K562 (cell line): ENCODE data around the gene OR12D2. TPM values are rescaled to one million over a fixed set of nuclear protein-coding genes. Genes with fewer than 3 reads are reported as not detected.

Experiments
- ATAC-seq: fragments of 200-7000 bp; cut with Tn5 transposase; 3 replicates; pipeline ENCODE4 v1.9.1; 2020; ENCODE audit warnings: moderate library complexity
- BruUV-seq: library from RNA; stranded (reverse); fragments of 400-500 nt; replicated peaks from 2 replicates; lab custom pipeline; 2021; lab: Mats Ljungman, UMichigan
- CTCF ChIA-PET: fragments of 300-600 bp; formaldehyde crosslinking; extraction: SDS; loops from one replicate; lab custom pipeline; 2021; ENCODE audit warnings: low intra/inter-chr PET ratio; lab: Yijun Ruan, JAX
- POLR2A ChIA-PET: fragments of 300-600, 350-650 bp; sonication (Branson Sonifier 250); formaldehyde crosslinking; extraction: SDS; loops from one replicate; lab custom pipeline; 2021; ENCODE audit warnings: antibody characterized with exemption, inconsistent platforms; lab: Yijun Ruan, JAX
- DNase-seq, 4 experiments: peaks; one replicate each; pipeline versions ENCODE4 v3.0.0 to v3.0.0-alpha.2; 2011 to 2018; ENCODE audit warnings: low spot score in 3 of 4, mixed read lengths in 3 of 4; ENCODE audit errors: extremely low read depth in 1 of 4
- FAIRE-seq: peaks from 2 replicates; lab custom pipeline; 2011; peaks lifted over from hg19 to GRCh38; lab: Jason Lieb, UNC
- H2AFZ ChIP-seq: 2 replicates; pipeline ENCODE4 v1.6.0; 2011; ENCODE audit warnings: low read depth, low read length, control low read depth, inconsistent platforms
- H3K27ac ChIP-seq: fragments of 200-600 bp; 3 replicates; pipeline ENCODE4 v1.8.0; 2011; ENCODE audit warnings: low read depth, mild to moderate bottlenecking, control low read depth, inconsistent platforms, low read length, moderate library complexity, mixed read lengths; ENCODE audit errors: extremely low read depth
- H3K27me3 ChIP-seq, 2 experiments: fragments of 300-600 bp in 1 of 2; 2 replicates in 1 of 2; 3 replicates in 1 of 2; pipeline versions ENCODE4 v1.6.0 to v1.8.0; 2011; ENCODE audit warnings: inconsistent platforms in 2 of 2, low read length in 2 of 2, mild to moderate bottlenecking in 1 of 2, mixed read lengths in 1 of 2, moderate library complexity in 1 of 2; ENCODE audit not compliant: control insufficient read depth in 2 of 2, insufficient read depth in 2 of 2
- H3K36me3 ChIP-seq: fragments of 300-600 bp; 3 replicates; pipeline ENCODE4 v1.8.0; 2011; ENCODE audit warnings: mild to moderate bottlenecking, low read length, inconsistent platforms; ENCODE audit not compliant: control insufficient read depth, insufficient read depth
- H3K4me1 ChIP-seq, 2 experiments: fragments of 200-600 bp in 1 of 2; replicated peaks in 1 of 2; 2 replicates in 1 of 2; 3 replicates in 1 of 2; pipeline versions ENCODE4 v1.5.1 to v1.8.0; 2011; ENCODE audit warnings: inconsistent platforms in 2 of 2, low read length in 2 of 2, mild to moderate bottlenecking in 1 of 2, mixed read lengths in 1 of 2, moderate library complexity in 1 of 2; ENCODE audit not compliant: control insufficient read depth in 2 of 2, insufficient read depth in 2 of 2
- H3K4me2 ChIP-seq: 2 replicates; pipeline ENCODE4 v1.6.1; 2011; ENCODE audit warnings: low read length, control low read depth, inconsistent platforms, mixed read lengths; ENCODE audit not compliant: insufficient read depth
- H3K4me3 ChIP-seq: fragments of 200-600 bp; sonication (generic), shearing (Covaris generic); 2 replicates; pipeline ENCODE4 v1.5.1; 2016; ENCODE audit warnings: control low read depth, inconsistent platforms
- H3K79me2 ChIP-seq: fragments of 200-600 bp; 3 replicates; pipeline ENCODE4 v1.8.0; 2011; ENCODE audit warnings: low read length, inconsistent platforms; ENCODE audit not compliant: control insufficient read depth, insufficient read depth
- H3K9ac ChIP-seq, 2 experiments: 2 replicates each; pipeline versions ENCODE4 v1.6.0 to v1.6.1; 2011; ENCODE audit warnings: low read depth in 2 of 2, low read length in 2 of 2, control low read depth in 1 of 2, inconsistent platforms in 1 of 2, mild to moderate bottlenecking in 1 of 2, mixed read lengths in 1 of 2; ENCODE audit not compliant: insufficient read depth in 1 of 2
- H3K9me1 ChIP-seq: one replicate; pipeline ENCODE4 v1.6.0; 2011; ENCODE audit warnings: inconsistent platforms, mild to moderate bottlenecking, low read length, moderate library complexity; ENCODE audit not compliant: control insufficient read depth, insufficient read depth
- H3K9me3 ChIP-seq: replicated peaks from 2 replicates; pipeline ENCODE4 v1.5.1; 2011; ENCODE audit warnings: low read depth, low read length, inconsistent platforms; ENCODE audit not compliant: control insufficient read depth, insufficient read depth
- H4K20me1 ChIP-seq: replicated peaks from 2 replicates; pipeline ENCODE4 v1.6.1; 2011; ENCODE audit warnings: low read length, inconsistent platforms, mixed read lengths; ENCODE audit not compliant: control insufficient read depth, insufficient read depth
- ATF3 ChIP-seq, 2 experiments: fragments of 450-650 bp in 1 of 2; sonication (generic) in 1 of 2; formaldehyde crosslinking in 1 of 2; IDR thresholded peaks in 1 of 2; conservative IDR thresholded peaks in 1 of 2; 2 replicates each; pipeline versions ENCODE4 v1.6.1 to v1.8.1; 2016 to 2023; ENCODE audit warnings: mild to moderate bottlenecking in 2 of 2, moderate library complexity in 2 of 2, inconsistent platforms in 1 of 2, missing genetic modification reagents in 1 of 2
- CC2D1A ChIP-seq: fragments of 450-650 bp; IDR thresholded peaks from 2 replicates; pipeline ENCODE4 v1.6.1; 2017; ENCODE audit warnings: mild to moderate bottlenecking
- CEBPG ChIP-seq, 3 experiments: fragments of 200-800 bp in 1 of 3; sonication (Bioruptor generic) in 1 of 3; sonication (generic) in 1 of 3; formaldehyde crosslinking in 1 of 3; IDR thresholded peaks in 2 of 3; conservative IDR thresholded peaks in 1 of 3; 2 replicates each; pipeline versions ENCODE4 v1.6.1 to v1.8.0; 2016 to 2022; ENCODE audit warnings: missing compliant biosample characterization in 2 of 3, missing genetic modification characterization in 2 of 3, mild to moderate bottlenecking in 1 of 3, missing genetic modification reagents in 1 of 3
- HEY1 ChIP-seq: fragments of 250-450 bp; sonication (Bioruptor Pico); IDR thresholded peaks from 2 replicates; pipeline ENCODE4 v1.5.0; 2020; ENCODE audit warnings: mild to moderate bottlenecking, moderate library complexity, borderline replicate concordance
- HINFP ChIP-seq: fragments of 450-650 bp; conservative IDR thresholded peaks from 2 replicates; pipeline ENCODE4 v1.6.1; 2016; ENCODE audit warnings: missing genetic modification characterization, low read depth, mild to moderate bottlenecking, control low read depth, missing compliant biosample characterization
- HNRNPLL ChIP-seq: fragments of 200-400 bp; formaldehyde crosslinking; IDR thresholded peaks from 2 replicates; pipeline ENCODE4 v1.6.1; 2017; ENCODE audit warnings: low read length, low read depth, mild to moderate bottlenecking; ENCODE audit not compliant: poor library complexity, severe bottlenecking
- MCM5 ChIP-seq: fragments of 450-650 bp; IDR thresholded peaks from 2 replicates; pipeline ENCODE4 v1.6.1; 2016; ENCODE audit warnings: low read depth
- MTA1 ChIP-seq: fragments of 450-650 bp; IDR thresholded peaks from 2 replicates; pipeline ENCODE4 v1.6.1; 2017; ENCODE audit warnings: borderline replicate concordance
- SRSF1 ChIP-seq: fragments of 200-400 bp; formaldehyde crosslinking; IDR thresholded peaks from 2 replicates; pipeline ENCODE4 v1.6.1; 2017; ENCODE audit warnings: mild to moderate bottlenecking, low read depth, low read length, moderate library complexity
- SRSF3 ChIP-seq: fragments of 200-400 bp; formaldehyde crosslinking; IDR thresholded peaks from 2 replicates; pipeline ENCODE4 v1.6.1; 2016; ENCODE audit warnings: mild to moderate bottlenecking, low read length, moderate library complexity; ENCODE audit not compliant: insufficient read depth
- TARDBP ChIP-seq: fragments of 450-650 bp; IDR thresholded peaks from 2 replicates; pipeline ENCODE4 v1.6.1; 2016
- TEAD2 ChIP-seq: fragments of 450-650 bp; IDR thresholded peaks from 2 replicates; pipeline ENCODE4 v1.6.1; 2016; ENCODE audit warnings: missing genetic modification characterization, control low read depth, missing compliant biosample characterization
- ZNF644 ChIP-seq: fragments of 200-800 bp; sonication (Bioruptor generic); IDR thresholded peaks from 2 replicates; pipeline ENCODE4 v1.6.1; 2016; ENCODE audit warnings: low read depth, missing genetic modification characterization, missing compliant biosample characterization
- ZNF668 ChIP-seq: fragments of 250-450 bp; sonication (Bioruptor Pico); IDR thresholded peaks from 2 replicates; pipeline ENCODE4 v1.8.0; 2022; ENCODE audit warnings: mild to moderate bottlenecking, inconsistent platforms
- WGBS: fragments of 100-300 bp; shearing (Covaris generic); methylation state at CpG from one replicate; pipeline ENCODE4 v1.1.6; 2016; ENCODE audit warnings: low coverage, mixed read lengths; ENCODE audit not compliant: insufficient coverage; ENCODE audit errors: missing lambda C conversion rate; 5-methylcytosine and 5-hydroxymethylcytosine counted together
- in situ Hi-C: fragments of 300-500 bp; cut with MboI; formaldehyde crosslinking; loops from 4 replicates; pipeline ENCODE4 v1.15.0; 2018; ENCODE audit warnings: inconsistent platforms, mixed read lengths
- intact Hi-C: fragments of 100-400 bp; cut with micrococcal nuclease; formaldehyde crosslinking; loops from 2 replicates; pipeline ENCODE4 v1.14.2; 2022
- polyA plus RNA-seq, 8 experiments: library from polyadenylated mRNA; depleted of rRNA in 4 of 8; stranded (reverse) in 5 of 8; unstranded in 3 of 8; fragments of >200 nt; fragmentation: Nextera tagmentation in 2 of 8; fragmentation: Illumina TruSeq in 1 of 8; extraction: Ambion mirVana in 2 of 8; extraction: Trizol in 1 of 8; gene quantifications; 2 replicates each; pipeline versions ENCODE4 v1.2.1 to v1.2.3, GENCODE V29; 2011 to 2014; ENCODE audit warnings: inconsistent platforms in 1 of 8, missing spikeins in 1 of 8
- total RNA-seq, 7 experiments: library from RNA; depleted of rRNA in 6 of 7; stranded (reverse); fragments of >200 nt in 6 of 7; fragmentation: Illumina TruSeq in 2 of 7; extraction: Trizol in 2 of 7; gene quantifications; 2 replicates each; pipeline versions ENCODE4 v1.2.1 to v1.2.3, GENCODE V29; 2011 to 2021; ENCODE audit warnings: low replicate concordance in 1 of 7
- TF ChIP-seq, protein P1 (sequence below): fragments of 450-650 bp; IDR thresholded peaks from 2 replicates; pipeline ENCODE4 v1.6.1; 2016; ENCODE audit warnings: missing biosample characterization, missing genetic modification characterization
- TF ChIP-seq, protein P2 (sequence below): sonication (generic); formaldehyde crosslinking; IDR thresholded peaks from 2 replicates; pipeline ENCODE4 v1.8.0; 2022; ENCODE audit warnings: missing genetic modification reagents, mild to moderate bottlenecking, borderline replicate concordance

OR12D2 gene
- total and polyA plus RNA-seq, 9 of the 15 experiments (the other 6 are each of a cell fraction or from before 2014, with no cell fraction given) = not detected

- H3K9ac ChIP-seq = no peak overlapping the region
- no TSS peak for BruUV-seq
- CTCF ChIA-PET = interaction anchor here (1.6 kb wide), 1 partner anchor 165 kb away, joined by 4 read pairs; no protein-coding TSS in a partner anchor
- H3K4me2 ChIP-seq = no peak overlapping the region
- intact Hi-C loops = no loop called here
- 0% methylated on average over 1 of the region's 1 CpG for WGBS
- no peak overlapping the region for H3K27ac ChIP-seq
- TF ChIP-seq, protein P1, sequence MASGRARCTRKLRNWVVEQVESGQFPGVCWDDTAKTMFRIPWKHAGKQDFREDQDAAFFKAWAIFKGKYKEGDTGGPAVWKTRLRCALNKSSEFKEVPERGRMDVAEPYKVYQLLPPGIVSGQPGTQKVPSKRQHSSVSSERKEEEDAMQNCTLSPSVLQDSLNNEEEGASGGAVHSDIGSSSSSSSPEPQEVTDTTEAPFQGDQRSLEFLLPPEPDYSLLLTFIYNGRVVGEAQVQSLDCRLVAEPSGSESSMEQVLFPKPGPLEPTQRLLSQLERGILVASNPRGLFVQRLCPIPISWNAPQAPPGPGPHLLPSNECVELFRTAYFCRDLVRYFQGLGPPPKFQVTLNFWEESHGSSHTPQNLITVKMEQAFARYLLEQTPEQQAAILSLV (tag) = no peak
- no peak for TF ChIP-seq HEY1 (CRISPR knock-in tag)
- TF ChIP-seq CC2D1A = no peak
- TF ChIP-seq TEAD2 (tag) = no peak
- no peak for TF ChIP-seq MCM5
- TF ChIP-seq ATF3 (IDR thresholded peaks at IDR 0.05) = peak; percentile 48; the same call in 1 of the 2 replicates
- no peak for TF ChIP-seq ATF3 (CRISPR knock-in tag; conservative IDR thresholded peaks at IDR 0.05)
- no peak for TF ChIP-seq MTA1
- no peak for TF ChIP-seq SRSF3
- no peak for TF ChIP-seq ZNF644 (tag)
- TF ChIP-seq SRSF1 = no peak
- no peak for TF ChIP-seq CEBPG (CRISPR knock-in tag; IDR thresholded peaks at IDR 0.05)
- peak; percentile 43 to 82 for TF ChIP-seq CEBPG (tag; conservative IDR thresholded peaks at IDR 0.05 in 1 of 2, IDR thresholded peaks at IDR 0.05 in 1 of 2)
- no peak for TF ChIP-seq HNRNPLL
- TF ChIP-seq, protein P2, sequence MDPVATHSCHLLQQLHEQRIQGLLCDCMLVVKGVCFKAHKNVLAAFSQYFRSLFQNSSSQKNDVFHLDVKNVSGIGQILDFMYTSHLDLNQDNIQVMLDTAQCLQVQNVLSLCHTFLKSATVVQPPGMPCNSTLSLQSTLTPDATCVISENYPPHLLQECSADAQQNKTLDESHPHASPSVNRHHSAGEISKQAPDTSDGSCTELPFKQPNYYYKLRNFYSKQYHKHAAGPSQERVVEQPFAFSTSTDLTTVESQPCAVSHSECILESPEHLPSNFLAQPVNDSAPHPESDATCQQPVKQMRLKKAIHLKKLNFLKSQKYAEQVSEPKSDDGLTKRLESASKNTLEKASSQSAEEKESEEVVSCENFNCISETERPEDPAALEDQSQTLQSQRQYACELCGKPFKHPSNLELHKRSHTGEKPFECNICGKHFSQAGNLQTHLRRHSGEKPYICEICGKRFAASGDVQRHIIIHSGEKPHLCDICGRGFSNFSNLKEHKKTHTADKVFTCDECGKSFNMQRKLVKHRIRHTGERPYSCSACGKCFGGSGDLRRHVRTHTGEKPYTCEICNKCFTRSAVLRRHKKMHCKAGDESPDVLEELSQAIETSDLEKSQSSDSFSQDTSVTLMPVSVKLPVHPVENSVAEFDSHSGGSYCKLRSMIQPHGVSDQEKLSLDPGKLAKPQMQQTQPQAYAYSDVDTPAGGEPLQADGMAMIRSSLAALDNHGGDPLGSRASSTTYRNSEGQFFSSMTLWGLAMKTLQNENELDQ (CRISPR knock-in tag) = no peak
- no peak for TF ChIP-seq ZNF668 (CRISPR knock-in tag)
- no peak for TF ChIP-seq TARDBP
- TF ChIP-seq HINFP (tag) = no peak
- TF ChIP-seq, all 486 proteins: peak for 2
- H3K4me1 ChIP-seq = no peaks in the 10 kb centered on the region
- H3K4me3 ChIP-seq = no peak overlapping the region
- no peak overlapping the region for H2AFZ ChIP-seq
- no peaks in the 10 kb centered on the region for H3K36me3 ChIP-seq
- no peaks in the 10 kb centered on the region for H3K9me1 ChIP-seq
- POLR2A ChIA-PET = interaction anchor here (1.4 kb wide), 1 partner anchor 10 kb away, joined by 4 read pairs; no protein-coding TSS in a partner anchor
- H3K9me3 ChIP-seq = no peaks in the 10 kb centered on the region
- ATAC-seq (no peak), DNase-seq (no peak), FAIRE-seq (no peak)
- no peaks in the 10 kb centered on the region for H4K20me1 ChIP-seq
- H3K79me2 ChIP-seq = no peaks in the 10 kb centered on the region
- in situ Hi-C loops = no loop called here
- peaks cover 0 to 12% of the 10 kb centered on the region in 2 experiments; a peak in 3 of 5 replicates for H3K27me3 ChIP-seq
Measured at GRCh38 chr6:29425075-29425474, 29.6 kb downstream of the OR12D2 start.
